Measurements from ENCODE around the gene PLEKHA1. TPM values are rescaled to one million over a fixed set of nuclear protein-coding genes. Genes with fewer than 3 reads are reported as not detected.
A peak's percentile ranks its signal among the peaks of the same experiment; 100 is the strongest.

PLEKHA1 gene
- polyA plus RNA-seq, 1 donor: 30.8 TPM

GRCh38 chr10:122379537-122379936 lies 5.0 kb downstream of the PLEKHA1 start:
- DNase-seq: no peak

DNA sequence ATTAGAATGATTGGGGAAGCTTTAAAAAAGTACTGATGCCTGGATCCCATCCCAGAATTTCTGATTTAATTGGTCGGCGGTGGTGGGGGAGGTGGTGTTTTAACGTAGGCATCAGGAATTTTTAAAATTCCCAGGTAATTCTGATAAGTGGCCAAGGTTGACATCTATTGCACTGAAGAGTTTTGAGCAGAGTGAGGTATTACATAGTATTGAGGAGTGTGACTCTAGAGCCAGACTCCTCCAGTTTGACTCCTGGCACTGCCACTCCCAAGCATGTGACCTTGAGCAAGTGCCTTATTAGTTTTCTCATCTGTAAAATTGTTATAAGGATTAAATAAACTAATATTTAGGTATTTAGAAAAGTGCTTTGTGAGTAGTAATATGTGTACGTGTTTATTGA lies 6.2 kb downstream of the PLEKHA1 start:
- no peak for DNase-seq

DNA sequence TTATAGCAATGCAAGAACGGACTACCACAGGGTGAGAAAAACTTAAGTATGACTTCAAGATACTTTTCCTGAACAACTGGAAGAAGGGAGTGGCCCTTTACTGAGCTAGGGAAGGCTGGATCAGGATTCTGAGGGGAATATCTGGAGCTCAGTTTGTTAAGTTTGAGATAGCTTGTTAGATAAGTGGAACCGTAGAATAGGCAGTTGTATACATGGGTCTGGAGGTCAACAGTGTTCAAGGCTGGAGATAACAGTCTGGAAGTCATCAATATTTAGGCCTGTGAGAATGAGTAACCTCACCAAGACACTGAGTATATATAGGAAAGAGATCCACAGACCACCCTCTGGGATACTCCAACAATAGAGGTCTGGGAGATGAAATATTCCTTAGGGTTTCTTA lies 7.2 kb downstream of the PLEKHA1 start:
- DNase-seq: no peak

- no peak for DNase-seq
These were observed 12.0 kb downstream of the PLEKHA1 start for GRCh38 chr10:122386514-122386913.

DNA sequence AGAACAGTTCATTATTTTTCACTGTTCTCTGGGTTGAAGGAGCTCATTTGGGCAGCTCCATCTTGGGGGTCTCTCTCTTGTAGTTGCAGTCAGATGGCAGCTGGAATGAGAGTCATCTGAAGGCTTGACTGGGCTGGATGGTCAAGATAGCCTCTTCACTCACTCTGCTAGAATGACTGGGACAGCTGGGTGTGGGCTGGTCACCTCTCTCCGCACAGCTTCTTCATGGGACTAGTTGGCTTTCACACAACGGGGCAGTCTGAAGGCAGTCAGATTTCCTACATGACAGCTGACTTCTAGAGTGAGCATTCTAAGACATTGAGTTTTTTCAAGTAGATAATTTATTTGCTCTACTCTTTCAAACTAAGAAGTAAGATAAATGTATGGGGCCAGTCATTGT lies 13.1 kb downstream of the PLEKHA1 start:
- DNase-seq: no peak

GRCh38 chr10:122388287-122388997 lies 13.9 kb downstream of the PLEKHA1 start:
- no peak for DNase-seq

GRCh38 chr10:122390271-122390670 lies 15.8 kb downstream of the PLEKHA1 start:
- DNase-seq: no peak

DNA sequence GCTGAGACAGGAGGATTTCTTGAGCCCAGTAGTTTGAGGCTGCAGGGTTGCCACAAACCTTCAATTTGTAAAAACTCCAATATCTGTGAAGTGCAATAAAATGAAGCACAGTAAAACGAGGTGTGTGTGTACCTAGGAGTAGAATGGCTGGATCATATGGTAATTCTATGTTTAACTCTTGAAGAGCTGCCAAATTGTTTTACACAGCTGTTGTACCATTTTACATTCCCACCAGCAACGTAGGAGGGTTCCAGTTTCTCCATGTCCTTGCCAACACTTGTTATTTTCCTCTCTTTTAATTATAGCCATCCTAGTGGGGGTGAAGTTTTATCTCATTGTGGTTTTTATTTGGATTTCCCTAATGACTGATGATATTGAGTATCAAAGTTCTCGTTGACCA lies 16.2 kb downstream of the PLEKHA1 start:
- no peak for DNase-seq

- no peak for DNase-seq
These were observed 17.4 kb downstream of the PLEKHA1 start for GRCh38 chr10:122391875-122392274.

DNA sequence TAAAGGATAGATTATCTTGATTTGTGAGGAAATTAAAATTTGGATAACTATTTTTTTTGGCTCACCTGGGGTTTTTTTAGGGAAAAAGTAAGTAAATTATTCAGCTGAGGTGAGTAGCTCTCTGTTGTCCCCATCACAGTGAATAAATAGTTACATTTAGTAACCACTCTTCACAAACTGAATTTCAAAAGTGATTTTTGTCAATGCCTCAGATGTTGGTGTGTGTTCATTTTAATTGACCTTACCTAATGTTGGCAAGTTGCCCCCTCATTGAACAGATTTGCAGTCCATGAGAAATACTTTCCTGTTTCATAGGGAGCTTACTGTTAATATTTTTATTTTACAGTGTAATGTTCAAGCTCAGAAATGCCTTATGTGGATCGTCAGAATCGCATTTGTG lies 18.3 kb downstream of the PLEKHA1 start:
- no peak for DNase-seq

GRCh38 chr10:122393288-122393687 lies 18.8 kb downstream of the PLEKHA1 start:
- DNase-seq: no peak

GRCh38 chr10:122402548-122403131 lies 28.1 kb downstream of the PLEKHA1 start:
- no peak for DNase-seq

- DNase-seq: no peak
These were observed 30.1 kb downstream of the PLEKHA1 start for GRCh38 chr10:122404576-122404975.

- peak; percentile 18 for DNase-seq
These were observed 33.0 kb downstream of the PLEKHA1 start for GRCh38 chr10:122407375-122408125.

- no peak for DNase-seq
These were observed 38.8 kb downstream of the PLEKHA1 start for GRCh38 chr10:122413327-122413726.

DNA sequence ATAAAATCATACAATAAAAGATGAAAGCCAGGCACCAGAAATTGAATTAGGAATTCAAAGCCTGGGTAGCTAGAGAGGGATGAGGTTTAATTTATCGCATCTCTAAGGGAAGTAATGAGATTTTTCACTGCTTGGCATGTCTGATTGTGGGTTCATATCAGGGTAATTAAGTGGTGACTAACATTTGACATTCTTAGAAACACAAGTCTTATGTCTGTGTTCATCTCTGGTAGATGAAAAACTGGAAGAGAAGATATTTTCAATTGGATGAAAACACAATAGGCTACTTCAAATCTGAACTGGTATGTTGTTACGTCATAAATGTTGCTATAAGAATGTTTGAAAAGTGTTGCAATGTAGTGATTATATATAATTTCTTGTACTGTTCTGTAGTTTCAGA lies 43.2 kb downstream of the PLEKHA1 start:
- DNase-seq: no peak

- DNase-seq: no peak
These were observed 44.5 kb downstream of the PLEKHA1 start for GRCh38 chr10:122419016-122419415.

DNA sequence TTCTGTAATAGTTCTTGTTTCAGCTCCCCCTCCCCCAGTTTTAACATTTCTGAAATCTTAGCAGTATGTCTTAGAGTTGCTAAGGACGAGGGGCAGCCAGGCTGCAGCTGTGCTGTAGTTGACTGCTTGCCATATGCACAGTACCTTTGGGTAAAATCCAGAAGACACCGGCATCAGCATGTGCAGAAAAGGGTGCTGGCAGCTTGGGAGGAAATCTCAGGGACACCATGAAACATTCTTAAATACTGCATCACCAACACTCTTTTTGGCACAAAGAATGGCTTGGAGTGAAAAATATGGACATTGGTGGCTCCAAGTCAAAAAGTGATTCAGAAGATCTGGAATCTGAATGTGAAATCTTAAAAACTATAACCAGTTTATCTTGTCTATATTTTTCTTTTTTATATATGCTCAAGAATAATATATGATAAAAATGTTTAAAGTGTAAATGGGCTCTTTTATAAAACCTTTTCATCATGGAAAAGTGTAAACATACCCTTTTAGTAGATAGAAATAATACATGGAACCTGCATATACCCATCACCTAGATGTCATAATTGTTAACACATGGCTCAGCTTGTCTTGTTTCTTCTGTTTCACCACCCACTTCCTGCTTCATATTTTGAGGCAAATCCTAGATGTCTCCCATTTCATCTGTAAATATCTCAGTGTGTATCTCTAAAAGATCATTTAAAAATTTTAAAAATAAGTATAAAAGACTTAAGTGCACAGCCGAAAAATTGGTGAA lies 45.5 kb downstream of the PLEKHA1 start:
- peak; percentile 34 for DNase-seq

DNA sequence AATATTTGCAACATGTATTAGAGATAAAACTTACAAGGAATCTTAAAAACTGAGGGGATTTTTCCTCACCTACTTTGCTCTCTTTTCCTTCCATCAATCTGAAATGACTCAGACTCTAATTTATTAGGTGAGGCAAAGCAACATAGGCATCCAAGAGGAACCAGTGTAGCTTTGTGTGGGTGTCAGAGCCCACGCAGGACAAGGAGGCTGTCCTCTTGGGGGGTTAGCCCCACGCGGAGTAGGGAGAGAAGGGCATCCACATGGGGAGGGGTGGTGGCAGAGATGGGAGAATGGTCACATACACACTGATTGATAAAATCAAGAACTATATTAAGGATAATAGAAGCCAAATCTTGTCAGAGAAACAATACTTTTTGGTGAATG lies 46.1 kb downstream of the PLEKHA1 start:
- no peak for DNase-seq

DNA sequence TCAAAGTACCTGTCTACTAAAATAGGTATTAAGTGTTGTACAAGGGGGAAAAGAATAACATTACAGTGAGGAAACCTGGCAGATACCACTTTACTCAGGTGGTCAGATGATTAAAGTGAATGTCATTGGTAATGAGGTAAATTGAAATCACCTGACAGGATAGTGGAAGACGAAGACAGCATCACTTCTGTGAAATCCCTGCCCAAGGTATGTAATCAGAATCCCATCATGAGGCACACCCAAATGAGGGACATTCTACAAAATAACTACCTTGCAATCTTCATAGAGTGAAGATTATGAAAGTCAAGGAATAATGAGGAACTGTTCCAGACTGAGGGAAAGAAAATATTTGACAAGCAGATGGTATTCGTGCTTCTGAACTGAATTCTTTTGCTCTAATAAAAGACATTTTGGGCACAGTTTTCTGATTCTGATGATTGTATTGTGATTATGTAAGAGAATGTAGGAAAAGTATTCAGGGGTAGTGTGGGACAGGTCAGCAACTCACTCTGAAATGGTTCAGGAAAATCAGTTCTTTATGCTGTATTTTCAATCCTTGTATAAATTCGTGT lies 46.6 kb downstream of the PLEKHA1 start:
- DNase-seq: no peak

DNA sequence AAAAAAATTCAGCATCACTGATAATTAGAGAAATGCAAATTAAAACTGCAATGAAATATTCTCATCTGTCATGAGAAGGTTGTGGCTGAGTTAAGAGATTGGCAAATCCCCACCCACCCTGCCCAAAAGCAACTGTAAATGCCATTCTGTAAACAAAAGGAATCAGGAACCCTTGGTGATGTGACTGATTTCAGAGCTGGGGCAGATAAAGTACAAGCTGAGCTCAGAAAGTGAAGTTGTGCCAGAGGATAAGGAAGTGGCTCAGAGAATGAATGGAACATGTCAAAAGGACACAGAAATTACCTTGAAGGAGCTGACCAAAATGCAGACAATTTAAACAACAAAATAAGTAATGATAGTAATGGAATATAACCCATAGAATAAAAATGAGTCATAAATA lies 47.2 kb downstream of the PLEKHA1 start:
- no peak for DNase-seq

DNA sequence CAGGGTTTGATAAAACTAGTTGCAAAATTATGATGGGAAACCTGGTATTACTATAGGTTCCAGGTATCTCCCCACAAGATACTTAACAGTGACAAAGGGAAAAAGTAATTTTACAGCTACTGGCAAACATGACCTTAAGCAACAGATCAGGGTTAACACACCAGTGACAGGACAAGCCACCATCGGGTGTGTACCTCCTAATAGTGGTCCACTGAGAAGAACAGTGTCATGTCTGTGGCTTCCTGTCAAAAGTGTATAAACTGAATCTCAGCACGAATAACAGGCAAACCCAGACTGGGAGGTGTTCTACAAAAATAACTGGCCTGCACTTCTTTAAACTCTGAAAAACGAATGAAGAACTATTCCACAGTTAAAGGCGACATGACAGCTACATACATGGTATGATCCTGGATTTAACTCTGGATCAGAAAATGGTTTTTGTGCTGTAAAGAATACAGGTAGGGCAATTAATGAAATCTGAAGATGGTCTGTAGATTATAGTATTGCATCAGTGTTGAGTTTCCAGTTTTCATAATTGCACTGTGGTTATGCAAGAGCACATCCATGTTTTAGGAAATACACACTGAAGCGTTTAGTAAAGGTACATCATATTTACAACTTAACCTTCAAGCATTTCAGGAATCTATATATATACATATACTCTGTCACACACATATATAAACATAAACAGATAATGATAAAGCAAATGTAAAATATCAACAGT lies 47.9 kb downstream of the PLEKHA1 start:
- DNase-seq: no peak
